H1 (cell line): Measurements from ENCODE around the gene LPIN2. TPM values are rescaled to one million over a fixed set of nuclear protein-coding genes. Genes with fewer than 3 reads are reported as not detected.

Experiments
- CTCF ChIA-PET: fragments of 300-600 bp; sonication (Branson Sonifier 250); formaldehyde crosslinking; loops from one replicate; lab custom pipeline; 2021; ENCODE audit not compliant: partially characterized antibody; lab: Charles Lee
- POLR2A ChIA-PET: fragments of 300-600 bp; sonication (Branson Sonifier 250); formaldehyde crosslinking; loops from one replicate; lab custom pipeline; 2021; ENCODE audit warnings: inconsistent platforms; ENCODE audit not compliant: partially characterized antibody; lab: Charles Lee
- DNase-seq, 2 experiments: peaks; one replicate each; pipeline versions ENCODE4 v3.0.0 to v3.0.0-alpha.2; 2010 to 2022; ENCODE audit warnings: low spot score in 2 of 2, low read depth in 1 of 2, mixed read lengths in 1 of 2
- FAIRE-seq: peaks from 2 replicates; lab custom pipeline; 2011; peaks lifted over from hg19 to GRCh38; lab: Jason Lieb, UNC
- H2AFZ ChIP-seq: 2 replicates; pipeline ENCODE4 v1.8.1; 2012; ENCODE audit warnings: low read length, inconsistent platforms
- H2AK5ac ChIP-seq: 2 replicates; pipeline ENCODE4 v1.6.1; 2013; ENCODE audit warnings: low read depth, low read length
- H2BK120ac ChIP-seq: replicated peaks from 2 replicates; pipeline ENCODE3; 2013; ENCODE audit warnings: low read depth, low read length, inconsistent platforms
- H2BK12ac ChIP-seq: 2 replicates; pipeline ENCODE4 v1.6.1; 2013; ENCODE audit warnings: low read depth, low read length
- H2BK15ac ChIP-seq: 2 replicates; pipeline ENCODE4 v1.6.1; 2013; ENCODE audit warnings: low read length
- H2BK20ac ChIP-seq: 2 replicates; pipeline ENCODE4 v1.6.1; 2013; ENCODE audit warnings: low read length
- H2BK5ac ChIP-seq: 2 replicates; pipeline ENCODE4 v1.6.1; 2013; ENCODE audit warnings: low read depth, low read length
- H3K14ac ChIP-seq: 2 replicates; pipeline ENCODE4 v1.6.1; 2013; ENCODE audit warnings: inconsistent platforms; ENCODE audit not compliant: insufficient read length
- H3K18ac ChIP-seq: 2 replicates; pipeline ENCODE4 v1.6.1; 2013; ENCODE audit warnings: low read length; ENCODE audit errors: extremely low read depth
- H3K23ac ChIP-seq: 2 replicates; pipeline ENCODE4 v1.6.1; 2013; ENCODE audit warnings: inconsistent platforms; ENCODE audit not compliant: insufficient read length
- H3K23me2 ChIP-seq: 2 replicates; pipeline ENCODE4 v1.6.1; 2013; ENCODE audit warnings: low read depth, low read length
- H3K27ac ChIP-seq: 2 replicates; pipeline ENCODE4 v1.6.1; 2011; ENCODE audit warnings: low read depth, low read length, inconsistent platforms
- H3K27me3 ChIP-seq, 4 experiments: replicated peaks in 1 of 4; 1 replicate in 1 of 4; 2 replicates in 3 of 4; pipeline versions ENCODE4 v1.6.1 to v1.8.1; 2011 to 2013; ENCODE audit warnings: low read length in 3 of 4, mild to moderate bottlenecking in 3 of 4, inconsistent platforms in 2 of 4, mixed read lengths in 2 of 4, moderate library complexity in 1 of 4; ENCODE audit not compliant: control insufficient read depth in 3 of 4, insufficient read depth in 3 of 4; ENCODE audit errors: extremely low read depth in 1 of 4
- H3K36me3 ChIP-seq, 4 experiments: 2 replicates each; pipeline versions ENCODE4 v1.6.1 to v1.8.1; 2011 to 2013; ENCODE audit warnings: mild to moderate bottlenecking in 4 of 4, low read length in 3 of 4, moderate library complexity in 2 of 4, control low read depth in 1 of 4, inconsistent platforms in 1 of 4; ENCODE audit not compliant: insufficient read depth in 4 of 4, control insufficient read depth in 2 of 4
- H3K4ac ChIP-seq: replicated peaks from 2 replicates; pipeline ENCODE3; 2013; ENCODE audit warnings: low read length, low read depth, mixed read lengths, inconsistent platforms; ENCODE audit not compliant: insufficient read length
- H3K4me1 ChIP-seq, 4 experiments: replicated peaks in 1 of 4; 1 replicate in 1 of 4; 2 replicates in 3 of 4; pipeline versions ENCODE4 v1.6.1 to v1.8.1; 2011 to 2013; ENCODE audit warnings: low read length in 3 of 4, inconsistent platforms in 2 of 4, mixed read lengths in 1 of 4; ENCODE audit not compliant: insufficient read depth in 4 of 4, control insufficient read depth in 3 of 4
- H3K4me2 ChIP-seq, 2 experiments: 2 replicates each; pipeline versions ENCODE4 v1.6.1 to v1.8.1; 2011 to 2013; ENCODE audit warnings: low read depth in 2 of 2, low read length in 2 of 2, control low read depth in 1 of 2, inconsistent platforms in 1 of 2, mild to moderate bottlenecking in 1 of 2; ENCODE audit not compliant: insufficient read depth in 1 of 2
- H3K4me3 ChIP-seq, 4 experiments: fragments of 200-600, 300-600 bp in 1 of 4; sonication (generic), shearing (Covaris generic), sonication (Bioruptor Twin) in 1 of 4; 2 replicates each; pipeline versions ENCODE4 v1.5.1 to v1.8.1; 2011 to 2016; ENCODE audit warnings: low read length in 4 of 4, low read depth in 3 of 4, control low read depth in 2 of 4, inconsistent platforms in 2 of 4, mild to moderate bottlenecking in 2 of 4, mixed read lengths in 1 of 4, moderate library complexity in 1 of 4; ENCODE audit not compliant: insufficient read depth in 2 of 4; ENCODE audit errors: extremely low read depth in 1 of 4
- H3K56ac ChIP-seq: replicated peaks from 2 replicates; pipeline ENCODE3; 2013; ENCODE audit warnings: low read depth, mild to moderate bottlenecking, mixed read lengths, low read length, inconsistent platforms; ENCODE audit not compliant: insufficient read length
- H3K79me1 ChIP-seq: 2 replicates; pipeline ENCODE4 v1.6.1; 2013; ENCODE audit warnings: low read depth, low read length, control low read depth
- H3K79me2 ChIP-seq, 2 experiments: 2 replicates each; pipeline versions ENCODE4 v1.6.1 to v1.8.1; 2012 to 2013; ENCODE audit warnings: low read length in 2 of 2, mild to moderate bottlenecking in 2 of 2, inconsistent platforms in 1 of 2; ENCODE audit not compliant: insufficient read depth in 2 of 2, control insufficient read depth in 1 of 2
- H3K9ac ChIP-seq, 4 experiments: replicated peaks in 1 of 4; 1 replicate in 1 of 4; 2 replicates in 3 of 4; pipeline versions ENCODE4 v1.6.1 to v1.8.1; 2011 to 2013; ENCODE audit warnings: low read depth in 3 of 4, low read length in 3 of 4, control low read depth in 2 of 4, mild to moderate bottlenecking in 2 of 4, moderate library complexity in 2 of 4, inconsistent platforms in 1 of 4; ENCODE audit errors: extremely low read depth in 1 of 4
- H3K9me3 ChIP-seq, 2 experiments: 2 replicates each; pipeline versions ENCODE4 v1.6.1 to v1.8.1; 2012 to 2013; ENCODE audit warnings: mild to moderate bottlenecking in 2 of 2, moderate library complexity in 2 of 2, control low read depth in 1 of 2, inconsistent platforms in 1 of 2, low read depth in 1 of 2, low read length in 1 of 2, mixed read lengths in 1 of 2; ENCODE audit not compliant: insufficient read depth in 2 of 2
- H4K20me1 ChIP-seq, 2 experiments: replicated peaks in 1 of 2; 2 replicates each; pipeline versions ENCODE3 to v1.8.1; 2011 to 2013; ENCODE audit warnings: inconsistent platforms in 2 of 2, low read length in 2 of 2, mild to moderate bottlenecking in 1 of 2; ENCODE audit not compliant: insufficient read depth in 2 of 2, control insufficient read depth in 1 of 2
- H4K5ac ChIP-seq: 2 replicates; pipeline ENCODE4 v1.6.1; 2013; ENCODE audit warnings: low read length, low read depth, mixed read lengths, inconsistent platforms; ENCODE audit not compliant: insufficient read length
- H4K8ac ChIP-seq: 2 replicates; pipeline ENCODE4 v1.8.0; 2013; ENCODE audit warnings: mild to moderate bottlenecking, moderate library complexity, low read length, inconsistent platforms; ENCODE audit not compliant: insufficient read depth; ENCODE audit errors: extremely low read depth
- H4K91ac ChIP-seq: replicated peaks from 2 replicates; pipeline ENCODE3; 2013; ENCODE audit warnings: low read length, mixed read lengths, inconsistent platforms; ENCODE audit not compliant: insufficient read length
- EGR1 ChIP-seq: IDR thresholded peaks from 2 replicates; pipeline ENCODE4 v1.6.1; 2011; ENCODE audit warnings: low read depth, low read length, borderline replicate concordance
- EP300 ChIP-seq, 2 experiments: IDR thresholded peaks; 1 replicate in 1 of 2; 2 replicates in 1 of 2; pipeline ENCODE4 v1.6.1; 2011 to 2012; ENCODE audit warnings: low read depth in 2 of 2, low read length in 2 of 2, mild to moderate bottlenecking in 2 of 2, borderline replicate concordance in 1 of 2, inconsistent platforms in 1 of 2, moderate library complexity in 1 of 2
- HDAC2 ChIP-seq, 2 experiments: fragments of 300-600 bp in 1 of 2; sonication (generic) in 1 of 2; IDR thresholded peaks; 2 replicates each; pipeline ENCODE4 v1.6.1; 2011 to 2012; ENCODE audit warnings: low read depth in 2 of 2, low read length in 2 of 2, mild to moderate bottlenecking in 2 of 2, moderate library complexity in 2 of 2, borderline replicate concordance in 1 of 2, inconsistent platforms in 1 of 2
- MAFK ChIP-seq: IDR thresholded peaks from 2 replicates; pipeline ENCODE4 v1.6.1; 2012; ENCODE audit warnings: low read depth, mild to moderate bottlenecking, improper control_type of control experiment, low read length
- POLR2A ChIP-seq, 2 experiments: IDR thresholded peaks; 1 replicate in 1 of 2; 2 replicates in 1 of 2; pipeline ENCODE4 v1.6.1; 2011; ENCODE audit warnings: low read depth in 2 of 2, low read length in 2 of 2, mild to moderate bottlenecking in 2 of 2; ENCODE audit errors: control extremely low read depth in 1 of 2
- RAD21 ChIP-seq, 2 experiments: IDR thresholded peaks in 1 of 2; conservative IDR thresholded peaks in 1 of 2; 2 replicates each; pipeline ENCODE4 v1.6.1; 2011; ENCODE audit warnings: low read depth in 2 of 2, low read length in 2 of 2, improper control_type of control experiment in 1 of 2, inconsistent platforms in 1 of 2, mild to moderate bottlenecking in 1 of 2, moderate library complexity in 1 of 2
- RFX5 ChIP-seq: IDR thresholded peaks from 2 replicates; pipeline ENCODE4 v1.6.1; 2011; ENCODE audit warnings: low read depth, low read length, improper control_type of control experiment, borderline replicate concordance
- RXRA ChIP-seq: IDR thresholded peaks from 2 replicates; pipeline ENCODE4 v1.6.1; 2011; ENCODE audit warnings: low read depth, mild to moderate bottlenecking, low read length, moderate library complexity; ENCODE audit not compliant: insufficient read depth
- WGBS, 2 experiments: shearing (Covaris generic) in 1 of 2; methylation state at CpG; one replicate each; pipeline versions ENCODE4 v1.1.6 to v1.1.7; 2013 to 2015; ENCODE audit warnings: low lambda C conversion rate in 2 of 2, mixed read lengths in 2 of 2, inconsistent platforms in 1 of 2, low coverage in 1 of 2, missing lambda C conversion rate in 1 of 2; ENCODE audit not compliant: insufficient replicate concordance in 2 of 2, insufficient coverage in 1 of 2, insufficient read length in 1 of 2; ENCODE audit errors: extremely low coverage in 1 of 2, missing lambda C conversion rate in 1 of 2; 5-methylcytosine and 5-hydroxymethylcytosine counted together
- polyA plus RNA-seq, 7 experiments: library from polyadenylated mRNA; depleted of rRNA in 3 of 7; stranded (reverse) in 5 of 7; unstranded in 2 of 7; fragments of >200 nt in 5 of 7; fragments of 200-250 nt in 2 of 7; gene quantifications; 1 replicate in 5 of 7; 2 replicates in 1 of 7; 4 replicates in 1 of 7; pipeline versions ENCODE4 v1.2.1 to v1.2.3, GENCODE V29; 2011 to 2013; ENCODE audit warnings: missing spikeins in 2 of 7, mixed read lengths in 2 of 7
- total RNA-seq: library from RNA; stranded (reverse); fragmentation: NEBNext Ultra II Directional; extraction: Animal tissue kit (Norgen Biotek cat#: 25700); gene quantifications from 2 replicates; pipeline ENCODE4 v1.2.1, GENCODE V29; 2021
- TF ChIP-seq, protein P1 (sequence below), 3 experiments: IDR thresholded peaks; 1 replicate in 2 of 3; 2 replicates in 1 of 3; pipeline versions ENCODE4 v1.5.1 to v1.6.1; 2011; ENCODE audit warnings: low read length in 3 of 3, mild to moderate bottlenecking in 3 of 3, inconsistent platforms in 2 of 3, low read depth in 1 of 3, moderate library complexity in 1 of 3; ENCODE audit not compliant: insufficient read depth in 1 of 3; ENCODE audit errors: control extremely low read depth in 1 of 3

The LPIN2 gene
- total and polyA plus RNA-seq, 2 of the 8 experiments (the other 6 are each of a cell fraction or from before 2014, with no cell fraction given) = 7.4 to 14.2 TPM

- Histone ChIP-seq H3K23ac (no peak overlapping the region), H3K23me2 (no peaks in the 10 kb centered on the region), H3K4me1 (no peaks in the 10 kb centered on the region), H2AK5ac (no peak overlapping the region), H2BK12ac (no peak overlapping the region), H3K4ac (no peak overlapping the region), H4K8ac (no peak overlapping the region), H3K4me3 (no peak overlapping the region), H3K18ac (no peak overlapping the region), H2BK20ac (no peak overlapping the region), H3K9me3 (0 out of 4 replicates have a peak, but pooled peaks cover 0 to 4% of the 10 kb centered on the region in 2 experiments), H3K56ac (no peak overlapping the region)
- no peak for DNase-seq
- 100% methylated on average over 3 of the region's 3 CpGs; no CpG with 5 or more reads in 1 of the 2 experiments for WGBS, 2 experiments
- CTCF ChIA-PET = interaction anchor here (0.9 to 3.3 kb wide), 2 partner anchors 14 to 17 kb away, joined by 3 to 14 read pairs; no protein-coding TSS in a partner anchor
- TF ChIP-seq EP300 (IDR thresholded peaks at IDR 0.05; ENCODE audit: borderline replicate concordance in 1 of 2, low read depth in 2 of 2, low read length in 2 of 2) (no peak), POLR2A (IDR thresholded peaks at IDR 0.05; ENCODE audit: control extremely low read depth in 1 of 2, low read depth in 2 of 2, low read length in 2 of 2) (no peak), RAD21 (IDR thresholded peaks at IDR 0.05 in 1 of 2, conservative IDR thresholded peaks at IDR 0.05 in 1 of 2; ENCODE audit: low read depth in 2 of 2, low read length in 2 of 2) (no peak), EGR1 (no peak), RXRA (no peak), MAFK (no peak), HDAC2 (IDR thresholded peaks at IDR 0.05; ENCODE audit: borderline replicate concordance in 1 of 2, low read depth in 2 of 2, low read length in 2 of 2) (no peak), RFX5 (no peak)
- TF ChIP-seq, protein P1, sequence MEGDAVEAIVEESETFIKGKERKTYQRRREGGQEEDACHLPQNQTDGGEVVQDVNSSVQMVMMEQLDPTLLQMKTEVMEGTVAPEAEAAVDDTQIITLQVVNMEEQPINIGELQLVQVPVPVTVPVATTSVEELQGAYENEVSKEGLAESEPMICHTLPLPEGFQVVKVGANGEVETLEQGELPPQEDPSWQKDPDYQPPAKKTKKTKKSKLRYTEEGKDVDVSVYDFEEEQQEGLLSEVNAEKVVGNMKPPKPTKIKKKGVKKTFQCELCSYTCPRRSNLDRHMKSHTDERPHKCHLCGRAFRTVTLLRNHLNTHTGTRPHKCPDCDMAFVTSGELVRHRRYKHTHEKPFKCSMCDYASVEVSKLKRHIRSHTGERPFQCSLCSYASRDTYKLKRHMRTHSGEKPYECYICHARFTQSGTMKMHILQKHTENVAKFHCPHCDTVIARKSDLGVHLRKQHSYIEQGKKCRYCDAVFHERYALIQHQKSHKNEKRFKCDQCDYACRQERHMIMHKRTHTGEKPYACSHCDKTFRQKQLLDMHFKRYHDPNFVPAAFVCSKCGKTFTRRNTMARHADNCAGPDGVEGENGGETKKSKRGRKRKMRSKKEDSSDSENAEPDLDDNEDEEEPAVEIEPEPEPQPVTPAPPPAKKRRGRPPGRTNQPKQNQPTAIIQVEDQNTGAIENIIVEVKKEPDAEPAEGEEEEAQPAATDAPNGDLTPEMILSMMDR (IDR thresholded peaks at IDR 0.05; ENCODE audit: control extremely low read depth in 1 of 3, insufficient read depth in 1 of 3, low read depth in 1 of 3, low read length in 3 of 3) = no peak
- TF ChIP-seq, all 59 proteins: peak for 0
- Histone ChIP-seq H4K5ac (no peak overlapping the region), H3K36me3 (no peaks in the 10 kb centered on the region), H2BK15ac (no peak overlapping the region), H2BK120ac (no peak overlapping the region), H4K20me1 (no peaks in the 10 kb centered on the region), H2AFZ (no peak overlapping the region), H3K9ac (no peak overlapping the region), H3K14ac (no peak overlapping the region), H4K91ac (no peak overlapping the region), H3K27ac (no peak overlapping the region), H3K27me3 (no peaks in the 10 kb centered on the region), H3K4me2 (no peak overlapping the region), H3K79me1 (no peaks in the 10 kb centered on the region), H2BK5ac (no peak overlapping the region), H3K79me2 (no peaks in the 10 kb centered on the region)
- POLR2A ChIA-PET = no interaction called here
- no peak for FAIRE-seq
These were observed 35.9 kb upstream of the LPIN2 start for GRCh38 chr18:3048820-3049349.
